Measurements from ENCODE around the gene PAPSS1. TPM values are rescaled to one million over a fixed set of nuclear protein-coding genes. Genes with fewer than 3 reads are reported as not detected.

PAPSS1 gene
- total RNA-seq, 1 experiment from 2014 or later: 59.0 TPM

DNA sequence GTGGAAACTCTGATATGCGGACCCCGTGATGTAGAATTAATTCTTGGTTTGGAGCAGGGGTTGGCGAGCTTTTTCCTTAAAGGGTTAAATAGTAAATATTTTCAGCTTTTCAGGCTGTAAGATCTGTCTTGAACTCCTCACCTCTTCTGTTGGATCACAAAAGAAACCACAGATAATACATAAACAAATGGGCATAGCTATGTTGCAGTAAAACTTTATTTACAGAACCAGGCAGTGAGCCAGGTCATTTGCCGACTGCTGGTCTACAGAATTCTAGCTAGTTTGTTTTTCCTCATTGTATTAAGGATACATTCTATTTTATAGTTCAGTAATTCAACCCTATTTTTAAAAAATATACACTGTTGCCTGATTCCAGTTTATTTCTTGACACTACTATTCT is 116.6 kb downstream of the PAPSS1 start:
- RAD21 ChIA-PET (ENCODE audit: low non-redundant PET in 1 of 2, low total read pairs in 2 of 2, uncharacterized antibody in 2 of 2, unreplicated experiment in 2 of 2): no interaction called here
- TF ChIP-seq CEBPB (IDR thresholded peaks at IDR 0.05; ENCODE audit: low read depth) (no peak), EGR1 (IDR thresholded peaks at IDR 0.05; ENCODE audit: low read depth) (no peak), SP1 (IDR thresholded peaks at IDR 0.05; ENCODE audit: low read depth) (no peak), FOSL1 (IDR thresholded peaks at IDR 0.05; ENCODE audit: low read depth) (no peak), ELF1 (IDR thresholded peaks at IDR 0.05; ENCODE audit: borderline replicate concordance, low read depth) (no peak), POLR2AphosphoS5 (IDR thresholded peaks at IDR 0.05; ENCODE audit: low read depth, low read length) (no peak), SIN3A (IDR thresholded peaks at IDR 0.05; ENCODE audit: low read depth) (no peak)
- TF ChIP-seq, protein P1, sequence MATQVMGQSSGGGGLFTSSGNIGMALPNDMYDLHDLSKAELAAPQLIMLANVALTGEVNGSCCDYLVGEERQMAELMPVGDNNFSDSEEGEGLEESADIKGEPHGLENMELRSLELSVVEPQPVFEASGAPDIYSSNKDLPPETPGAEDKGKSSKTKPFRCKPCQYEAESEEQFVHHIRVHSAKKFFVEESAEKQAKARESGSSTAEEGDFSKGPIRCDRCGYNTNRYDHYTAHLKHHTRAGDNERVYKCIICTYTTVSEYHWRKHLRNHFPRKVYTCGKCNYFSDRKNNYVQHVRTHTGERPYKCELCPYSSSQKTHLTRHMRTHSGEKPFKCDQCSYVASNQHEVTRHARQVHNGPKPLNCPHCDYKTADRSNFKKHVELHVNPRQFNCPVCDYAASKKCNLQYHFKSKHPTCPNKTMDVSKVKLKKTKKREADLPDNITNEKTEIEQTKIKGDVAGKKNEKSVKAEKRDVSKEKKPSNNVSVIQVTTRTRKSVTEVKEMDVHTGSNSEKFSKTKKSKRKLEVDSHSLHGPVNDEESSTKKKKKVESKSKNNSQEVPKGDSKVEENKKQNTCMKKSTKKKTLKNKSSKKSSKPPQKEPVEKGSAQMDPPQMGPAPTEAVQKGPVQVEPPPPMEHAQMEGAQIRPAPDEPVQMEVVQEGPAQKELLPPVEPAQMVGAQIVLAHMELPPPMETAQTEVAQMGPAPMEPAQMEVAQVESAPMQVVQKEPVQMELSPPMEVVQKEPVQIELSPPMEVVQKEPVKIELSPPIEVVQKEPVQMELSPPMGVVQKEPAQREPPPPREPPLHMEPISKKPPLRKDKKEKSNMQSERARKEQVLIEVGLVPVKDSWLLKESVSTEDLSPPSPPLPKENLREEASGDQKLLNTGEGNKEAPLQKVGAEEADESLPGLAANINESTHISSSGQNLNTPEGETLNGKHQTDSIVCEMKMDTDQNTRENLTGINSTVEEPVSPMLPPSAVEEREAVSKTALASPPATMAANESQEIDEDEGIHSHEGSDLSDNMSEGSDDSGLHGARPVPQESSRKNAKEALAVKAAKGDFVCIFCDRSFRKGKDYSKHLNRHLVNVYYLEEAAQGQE (IDR thresholded peaks at IDR 0.05; ENCODE audit: low read depth): no peak
- H3K36me3 ChIP-seq (ENCODE audit: control insufficient read depth in 1 of 2, insufficient read depth in 2 of 2, low read length in 2 of 2): no peaks in the 10 kb centered on the region
- H3K79me2 ChIP-seq (ENCODE audit: insufficient read depth, low read length): no peaks in the 10 kb centered on the region
- H3K9me3 ChIP-seq (ENCODE audit: control insufficient read depth in 1 of 2, insufficient read depth in 1 of 2, low read depth in 1 of 2, low read length in 2 of 2): no peaks in the 10 kb centered on the region
- no peaks in the 10 kb centered on the region for H3K4me1 ChIP-seq (ENCODE audit: control insufficient read depth in 1 of 2, insufficient read depth in 2 of 2, low read length in 2 of 2)
- no peaks in the 10 kb centered on the region for H4K20me1 ChIP-seq (ENCODE audit: insufficient read depth)
- CTCF ChIA-PET: no interaction called here
- H3K9me2 ChIP-seq (ENCODE audit: insufficient read depth): no peaks in the 10 kb centered on the region
- no TSS peak for BruUV-seq (replicated peaks)
- H2AFZ ChIP-seq (ENCODE audit: low read depth, low read length, poor library complexity, severe bottlenecking): no peak overlapping the region
- ATAC-seq (no peak), DNase-seq (ENCODE audit: low read depth, low spot score) (no peak)
- POLR2A ChIA-PET: no interaction called here
- no peak overlapping the region for H3K4me2 ChIP-seq (ENCODE audit: low read length)
- no peak overlapping the region for H3K4me3 ChIP-seq (replicated peaks in 1 of 2; ENCODE audit: low read depth in 1 of 2, low read length in 2 of 2)
- no peak overlapping the region for H3K9ac ChIP-seq (ENCODE audit: low read length)
- H3K27me3 ChIP-seq (ENCODE audit: insufficient read depth, low read length): no peaks in the 10 kb centered on the region
- no peak overlapping the region for H3K27ac ChIP-seq (ENCODE audit: low read depth, low read length)
- intact Hi-C loops (cut with micrococcal nuclease): no loop called here

DNA sequence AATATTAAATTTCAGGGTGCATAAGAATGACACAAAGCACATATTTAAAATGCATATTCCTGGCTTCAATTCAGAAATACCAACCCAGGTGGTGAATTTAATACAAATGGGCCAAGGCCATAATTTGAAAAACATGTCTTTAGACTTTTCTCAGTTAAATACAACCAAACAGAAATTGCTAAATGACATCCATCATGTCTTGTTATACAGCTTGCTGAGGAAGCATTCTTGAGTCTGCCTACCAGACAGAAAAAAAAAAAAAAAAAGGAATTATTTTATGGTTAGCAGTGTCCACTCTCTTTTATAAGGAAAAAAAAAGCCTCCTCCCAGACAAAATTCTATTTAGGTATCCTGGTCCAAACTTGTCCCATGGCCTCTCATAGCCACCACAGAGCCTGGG is 119.1 kb downstream of the PAPSS1 start:
- no peaks in the 10 kb centered on the region for H3K9me3 ChIP-seq (ENCODE audit: control insufficient read depth in 1 of 2, insufficient read depth in 1 of 2, low read depth in 1 of 2, low read length in 2 of 2)
- CTCF ChIA-PET: no interaction called here
- H3K79me2 ChIP-seq (ENCODE audit: insufficient read depth, low read length): no peaks in the 10 kb centered on the region
- no peak for DNase-seq (ENCODE audit: low read depth, low spot score)
- H3K9me2 ChIP-seq (ENCODE audit: insufficient read depth): no peaks in the 10 kb centered on the region
- RAD21 ChIA-PET (ENCODE audit: low non-redundant PET in 1 of 2, low total read pairs in 2 of 2, uncharacterized antibody in 2 of 2, unreplicated experiment in 2 of 2): no interaction called here
- ATAC-seq: no peak
- intact Hi-C loops (cut with micrococcal nuclease): no loop called here
- H3K4me3 ChIP-seq (replicated peaks in 1 of 2; ENCODE audit: low read depth in 1 of 2, low read length in 2 of 2): no peak overlapping the region
- H4K20me1 ChIP-seq (ENCODE audit: insufficient read depth): no peaks in the 10 kb centered on the region
- BruUV-seq (replicated peaks): no TSS peak
- no peak overlapping the region for H3K4me2 ChIP-seq (ENCODE audit: low read length)
- H3K4me1 ChIP-seq (ENCODE audit: control insufficient read depth in 1 of 2, insufficient read depth in 2 of 2, low read length in 2 of 2): no peaks in the 10 kb centered on the region
- H3K27ac ChIP-seq (ENCODE audit: low read depth, low read length): no peak overlapping the region
- POLR2A ChIA-PET: no interaction called here
- H3K27me3 ChIP-seq (ENCODE audit: insufficient read depth, low read length): no peaks in the 10 kb centered on the region
- H3K36me3 ChIP-seq (ENCODE audit: control insufficient read depth in 1 of 2, insufficient read depth in 2 of 2, low read length in 2 of 2): no peaks in the 10 kb centered on the region
- TF ChIP-seq TCF7L2 (IDR thresholded peaks at IDR 0.05; ENCODE audit: borderline replicate concordance, extremely low read depth, insufficient read depth, insufficient read length) (no peak), CTCF (IDR thresholded peaks at IDR 0.05 in 2 of 3, conservative IDR thresholded peaks at IDR 0.05 in 1 of 3; ENCODE audit: borderline replicate concordance in 1 of 3, insufficient read depth in 1 of 3, low read depth in 2 of 3, low read length in 2 of 3) (no peak)
- no peak overlapping the region for H2AFZ ChIP-seq (ENCODE audit: low read depth, low read length, poor library complexity, severe bottlenecking)
- no peak overlapping the region for H3K9ac ChIP-seq (ENCODE audit: low read length)

Measured in HCT116 (cell line).